Neural progenitor cell (in vitro differentiated cells): ENCODE data around the gene TFDP1.

Source experiments
- EZH2 ChIP-seq: fragments of 200-600 bp; sonication (generic); IDR thresholded peaks from 2 replicates; pipeline ENCODE4 v1.6.1; 2017; ENCODE audit warnings: antibody characterized with exemption, mild to moderate bottlenecking, moderate library complexity
- TF ChIP-seq, protein P1 (sequence below): fragments of 200-600 bp; sonication (generic); IDR thresholded peaks from 2 replicates; pipeline ENCODE4 v1.5.1; 2017; ENCODE audit warnings: antibody characterized with exemption, mild to moderate bottlenecking

DNA sequence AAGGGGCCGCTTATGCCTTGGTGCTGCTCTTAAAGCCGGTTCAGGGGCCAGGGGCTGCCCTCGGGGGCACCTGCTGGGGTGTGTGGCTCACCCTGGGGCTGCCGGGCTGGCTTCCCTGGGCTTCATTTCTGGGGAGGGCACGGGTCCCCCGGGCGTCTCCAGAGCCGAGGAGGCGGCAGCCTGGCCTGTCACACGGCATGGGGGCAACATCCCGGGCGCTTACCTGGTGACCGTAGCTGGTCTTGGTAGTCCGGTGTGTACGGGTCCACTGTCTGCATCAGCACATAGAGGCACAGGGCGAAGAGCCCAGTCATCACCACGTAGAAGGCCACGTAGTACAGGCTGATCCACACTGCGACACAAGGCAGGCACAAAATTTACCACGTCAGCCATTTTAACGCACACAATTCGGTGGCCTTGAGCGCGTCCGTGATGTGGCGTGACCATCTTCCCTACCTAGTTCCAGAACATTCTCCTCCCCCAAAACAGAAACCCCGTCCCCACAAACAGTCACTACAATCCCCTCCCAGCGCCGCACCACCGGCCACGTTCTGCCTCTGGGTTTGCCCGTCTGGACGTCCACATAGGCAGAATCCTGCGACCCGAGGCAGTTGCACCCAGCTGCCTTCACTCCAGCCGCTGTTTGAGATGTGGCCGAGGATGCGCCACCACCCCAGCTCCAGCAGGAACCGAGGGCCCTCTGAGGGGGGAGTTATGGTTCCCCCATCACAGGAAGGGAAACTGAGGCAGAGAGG, 70.2 kb downstream of the TFDP1 start:
- TF ChIP-seq, protein P1, sequence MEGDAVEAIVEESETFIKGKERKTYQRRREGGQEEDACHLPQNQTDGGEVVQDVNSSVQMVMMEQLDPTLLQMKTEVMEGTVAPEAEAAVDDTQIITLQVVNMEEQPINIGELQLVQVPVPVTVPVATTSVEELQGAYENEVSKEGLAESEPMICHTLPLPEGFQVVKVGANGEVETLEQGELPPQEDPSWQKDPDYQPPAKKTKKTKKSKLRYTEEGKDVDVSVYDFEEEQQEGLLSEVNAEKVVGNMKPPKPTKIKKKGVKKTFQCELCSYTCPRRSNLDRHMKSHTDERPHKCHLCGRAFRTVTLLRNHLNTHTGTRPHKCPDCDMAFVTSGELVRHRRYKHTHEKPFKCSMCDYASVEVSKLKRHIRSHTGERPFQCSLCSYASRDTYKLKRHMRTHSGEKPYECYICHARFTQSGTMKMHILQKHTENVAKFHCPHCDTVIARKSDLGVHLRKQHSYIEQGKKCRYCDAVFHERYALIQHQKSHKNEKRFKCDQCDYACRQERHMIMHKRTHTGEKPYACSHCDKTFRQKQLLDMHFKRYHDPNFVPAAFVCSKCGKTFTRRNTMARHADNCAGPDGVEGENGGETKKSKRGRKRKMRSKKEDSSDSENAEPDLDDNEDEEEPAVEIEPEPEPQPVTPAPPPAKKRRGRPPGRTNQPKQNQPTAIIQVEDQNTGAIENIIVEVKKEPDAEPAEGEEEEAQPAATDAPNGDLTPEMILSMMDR, result no peak
- no peak for TF ChIP-seq EZH2
